Transverse colon (tissue), 4 donors: ENCODE results near the gene ABCC2. TPM values are rescaled to one million over a fixed set of nuclear protein-coding genes. Genes with fewer than 3 reads are reported as not detected.

Source experiments
- DNase-seq: peaks from one replicate; pipeline ENCODE4 v3.0.0-alpha.2; 2019
- H3K27ac ChIP-seq, 4 donors: fragments of 200-600 bp; sonication (generic); 2 replicates each; pipeline ENCODE4 v1.5.1; 2016 to 2018; ENCODE audit warnings: inconsistent platforms in 4 of 4
- H3K27me3 ChIP-seq: fragments of 200-600 bp; sonication (generic); 2 replicates; pipeline ENCODE4 v1.5.1; 2017; ENCODE audit warnings: inconsistent platforms
- H3K36me3 ChIP-seq, 4 donors: fragments of 200-600 bp; sonication (generic); 2 replicates each; pipeline ENCODE4 v1.5.1; 2017 to 2019; ENCODE audit warnings: inconsistent platforms in 4 of 4
- H3K4me1 ChIP-seq, 4 donors: fragments of 200-600 bp; sonication (generic); 2 replicates each; pipeline ENCODE4 v1.5.1; 2017 to 2020; ENCODE audit warnings: inconsistent platforms in 4 of 4
- H3K4me3 ChIP-seq, 4 donors: fragments of 200-600 bp; sonication (generic); 1 replicate in 1 of 4; 2 replicates in 3 of 4; pipeline versions ENCODE4 v1.5.1 to v1.6.1; 2017 to 2019; ENCODE audit warnings: inconsistent platforms in 4 of 4
- H3K9me3 ChIP-seq, 2 donors: fragments of 200-600 bp; sonication (generic); 2 replicates each; pipeline ENCODE4 v1.5.1; 2017 to 2019; ENCODE audit warnings: inconsistent platforms in 2 of 2
- EP300 ChIP-seq: sonication (generic); formaldehyde crosslinking; IDR thresholded peaks from one replicate; pipeline ENCODE4 v1.6.1; 2017; ENCODE audit warnings: antibody characterized with exemption, low read depth
- POLR2A ChIP-seq: fragments of 450-650 bp; IDR thresholded peaks from one replicate; pipeline ENCODE4 v1.6.1; 2016; ENCODE audit warnings: antibody characterized with exemption, mild to moderate bottlenecking, moderate library complexity
- POLR2AphosphoS5 ChIP-seq, 3 donors: sonication (generic); formaldehyde crosslinking; IDR thresholded peaks; one replicate each; pipeline ENCODE4 v1.6.1; 2016; ENCODE audit warnings: antibody characterized with exemption in 3 of 3
- WGBS, 2 donors: methylation state at CpG; one replicate each; pipeline ENCODE4 v1.1.5; 2018; ENCODE audit warnings: low coverage in 1 of 2; 5-methylcytosine and 5-hydroxymethylcytosine counted together
- in situ Hi-C, 4 donors: fragments of 200-750 bp; cut with MboI; loops; one replicate each; pipeline versions ENCODE4 v1.15.0 to v1.15.1; 2017; ENCODE audit warnings: low sequenced_read_pairs in 3 of 4, low pct_ligation_motif_present in 1 of 4, low pct_unique_long_range_greater_than_20kb in 1 of 4
- intact Hi-C: fragments of 100-400 bp; cut with DNase I; formaldehyde crosslinking; loops from one replicate; pipeline ENCODE4 v1.15.1; 2023; ENCODE audit warnings: low total_unique reads
- total RNA-seq, 4 donors: library from RNA; depleted of rRNA; stranded (reverse); fragments of >200 nt; gene quantifications; one replicate each; pipeline ENCODE4 v1.1.0, GENCODE V29; 2016
- TF ChIP-seq, protein P1 (sequence below), 5 experiments: fragments of 200-600 bp in 3 of 5; fragments of 450-650 bp in 2 of 5; sonication (generic) in 3 of 5; IDR thresholded peaks; 1 replicate in 2 of 5; 2 replicates in 3 of 5; pipeline ENCODE4 v1.5.1; 2016 to 2017; ENCODE audit warnings: antibody characterized with exemption in 5 of 5, inconsistent platforms in 3 of 5, mild to moderate bottlenecking in 2 of 5, moderate library complexity in 1 of 5

ABCC2 gene
- total RNA-seq, 4 donors from 2014 or later, result 0.75 to 2.7 (median 1.5) TPM

DNA sequence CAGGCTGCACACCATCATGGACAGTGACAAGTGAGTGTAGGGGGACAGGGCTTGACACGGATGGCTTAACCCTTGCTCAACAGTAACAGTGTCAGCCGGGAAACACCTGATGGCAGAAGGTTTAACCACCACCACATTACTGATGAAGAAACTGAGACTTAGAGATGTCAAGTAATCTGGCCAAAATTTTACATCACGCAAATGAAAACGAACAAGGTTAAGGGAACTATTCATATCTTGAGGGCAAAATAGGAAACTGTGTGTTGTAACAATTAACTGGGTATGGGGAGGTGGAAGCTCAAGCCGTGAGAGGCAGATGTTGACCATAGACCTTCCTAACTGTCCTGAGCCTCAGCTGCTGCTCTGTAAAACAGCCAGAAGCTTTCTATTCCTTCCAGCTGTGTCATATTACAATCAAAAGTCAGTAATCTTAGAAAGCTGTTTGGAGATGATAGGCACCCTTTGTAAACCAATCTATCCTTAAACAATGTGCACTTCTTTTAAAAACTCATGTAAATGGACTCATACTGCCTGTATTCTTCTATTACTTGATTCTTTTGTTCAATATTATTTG is 68.4 kb downstream of the ABCC2 start:
- H3K36me3 ChIP-seq, result no peaks in the 10 kb centered on the region
- TF ChIP-seq POLR2AphosphoS5 (IDR thresholded peaks at IDR 0.05), result no peak
- TF ChIP-seq POLR2A, result no peak
- TF ChIP-seq, protein P1, sequence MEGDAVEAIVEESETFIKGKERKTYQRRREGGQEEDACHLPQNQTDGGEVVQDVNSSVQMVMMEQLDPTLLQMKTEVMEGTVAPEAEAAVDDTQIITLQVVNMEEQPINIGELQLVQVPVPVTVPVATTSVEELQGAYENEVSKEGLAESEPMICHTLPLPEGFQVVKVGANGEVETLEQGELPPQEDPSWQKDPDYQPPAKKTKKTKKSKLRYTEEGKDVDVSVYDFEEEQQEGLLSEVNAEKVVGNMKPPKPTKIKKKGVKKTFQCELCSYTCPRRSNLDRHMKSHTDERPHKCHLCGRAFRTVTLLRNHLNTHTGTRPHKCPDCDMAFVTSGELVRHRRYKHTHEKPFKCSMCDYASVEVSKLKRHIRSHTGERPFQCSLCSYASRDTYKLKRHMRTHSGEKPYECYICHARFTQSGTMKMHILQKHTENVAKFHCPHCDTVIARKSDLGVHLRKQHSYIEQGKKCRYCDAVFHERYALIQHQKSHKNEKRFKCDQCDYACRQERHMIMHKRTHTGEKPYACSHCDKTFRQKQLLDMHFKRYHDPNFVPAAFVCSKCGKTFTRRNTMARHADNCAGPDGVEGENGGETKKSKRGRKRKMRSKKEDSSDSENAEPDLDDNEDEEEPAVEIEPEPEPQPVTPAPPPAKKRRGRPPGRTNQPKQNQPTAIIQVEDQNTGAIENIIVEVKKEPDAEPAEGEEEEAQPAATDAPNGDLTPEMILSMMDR (IDR thresholded peaks at IDR 0.05), result no peak
- TF ChIP-seq EP300, result no peak
- no peak overlapping the region for H3K27ac ChIP-seq
- intact Hi-C loops (no loop called here), in situ Hi-C loops (loop anchor here in 2 of 4 donors (10.0 kb wide), 1 partner anchor 194 kb away; no protein-coding TSS in a partner anchor)
- no peak for DNase-seq
- H3K4me3 ChIP-seq, result no peak overlapping the region
- H3K27me3 ChIP-seq, result no peaks in the 10 kb centered on the region
- WGBS, 2 donors, result 66 to 90% methylated on average over 2 to 5 of the region's 5 CpGs
- peaks cover 3 to 19% (median 6%) of the 10 kb centered on the region in 4 donors for H3K4me1 ChIP-seq
- H3K9me3 ChIP-seq, result no peaks in the 10 kb centered on the region

DNA sequence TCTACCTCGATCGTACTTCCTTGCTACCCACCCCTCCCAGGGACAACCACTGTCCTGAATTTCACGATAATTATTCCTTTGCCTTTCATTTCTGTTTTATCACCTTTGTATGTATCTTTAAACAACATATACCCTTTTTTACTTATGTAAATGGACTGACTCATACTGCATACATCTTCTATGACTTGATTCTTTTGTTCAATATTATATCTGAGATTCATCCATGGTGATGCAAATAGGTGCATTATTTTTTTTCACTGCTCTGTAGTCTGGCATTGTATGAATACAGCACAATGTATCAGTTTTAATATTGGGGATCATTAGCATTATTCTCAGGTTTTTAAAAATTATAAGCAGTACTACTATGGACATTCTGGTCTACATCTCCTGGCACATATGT is 69.4 kb downstream of the ABCC2 start:
- Histone ChIP-seq H3K27ac (no peak overlapping the region), H3K36me3 (no peaks in the 10 kb centered on the region), H3K4me1 (peaks cover 0 to 13% (median 4%) of the 10 kb centered on the region in 4 donors), H3K9me3 (no peaks in the 10 kb centered on the region), H3K4me3 (no peak overlapping the region), H3K27me3 (no peaks in the 10 kb centered on the region)
- 98 to 100% methylated on average over 3 of the region's 3 CpGs for WGBS, 2 donors
- in situ Hi-C loops (loop anchor here in 2 of 4 donors (10.0 kb wide), 1 partner anchor 193 kb away; no protein-coding TSS in a partner anchor), intact Hi-C loops (no loop called here)
- DNase-seq, result no peak
- TF ChIP-seq EP300 (no peak), POLR2A (no peak), POLR2AphosphoS5 (IDR thresholded peaks at IDR 0.05) (no peak)
- TF ChIP-seq, protein P1 (IDR thresholded peaks at IDR 0.05), result no peak

DNA sequence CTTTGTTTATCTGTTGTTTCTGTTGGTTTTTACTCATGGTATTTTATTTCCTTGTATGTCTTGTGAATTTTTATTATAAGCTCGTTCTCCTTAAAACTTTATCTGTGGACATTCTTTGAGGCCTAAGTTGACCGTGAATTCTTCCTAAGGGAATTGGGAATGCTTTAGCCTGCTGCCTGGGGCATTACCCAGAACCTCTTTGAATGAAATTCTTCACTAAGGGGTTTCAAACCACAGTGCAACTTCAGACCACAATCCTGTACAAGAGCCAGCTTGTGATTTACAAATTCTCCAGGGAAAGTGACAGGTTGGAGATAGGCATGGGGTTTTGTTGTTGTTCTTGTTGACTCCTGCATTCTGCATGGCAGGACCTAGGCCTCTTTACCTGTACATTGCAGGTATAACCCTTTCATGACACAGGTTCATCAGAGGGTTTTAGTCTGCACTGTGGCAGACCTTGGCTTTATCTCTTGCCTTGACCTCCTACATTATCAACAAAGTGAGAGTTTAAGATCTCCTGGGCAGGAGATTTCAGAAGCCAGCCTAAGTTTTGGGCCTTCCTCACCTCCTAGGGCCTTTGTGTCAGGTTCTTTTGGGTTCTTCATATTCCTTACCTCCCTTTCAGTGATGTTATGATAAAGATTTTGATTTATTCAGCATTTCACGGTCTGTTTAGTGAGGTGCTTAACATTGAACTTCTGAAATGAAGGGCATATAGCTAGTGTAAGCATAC is 70.2 kb downstream of the ABCC2 start:
- 83 to 94% methylated on average over 3 of the region's 3 CpGs for WGBS, 2 donors
- intact Hi-C loops, result no loop called here

DNA sequence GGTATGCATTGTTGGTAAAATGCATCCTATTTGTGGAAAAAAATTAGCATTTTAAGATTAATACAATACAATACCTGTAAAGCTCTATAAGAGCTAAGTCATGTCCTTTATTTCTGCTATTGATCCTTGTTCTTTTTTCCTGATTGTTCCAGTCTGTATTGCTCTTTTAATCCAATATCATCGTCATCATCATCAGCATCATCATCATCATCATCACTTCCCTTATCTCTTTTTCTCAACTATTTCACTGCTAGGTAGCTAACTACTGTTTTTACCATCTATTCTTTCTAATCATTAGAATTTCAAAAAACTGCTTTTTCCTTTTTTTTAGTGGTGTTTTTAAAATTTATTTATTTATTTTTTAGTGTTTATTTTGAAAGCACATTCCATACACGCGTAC is 71.2 kb downstream of the ABCC2 start:
- WGBS, 2 donors, result 76 to 100% methylated on average over 3 of the region's 3 CpGs
- DNase-seq, result no peak
- no peak overlapping the region for H3K27ac ChIP-seq
- H3K36me3 ChIP-seq, result no peaks in the 10 kb centered on the region
- no peak overlapping the region for H3K4me3 ChIP-seq
- H3K4me1 ChIP-seq, result peaks cover 0 to 13% (median 4%) of the 10 kb centered on the region in 4 donors
- intact Hi-C loops (no loop called here), in situ Hi-C loops (loop anchor here in 2 of 4 donors (10.0 kb wide), 1 partner anchor 191 kb away; no protein-coding TSS in a partner anchor)
- H3K27me3 ChIP-seq, result no peaks in the 10 kb centered on the region
- TF ChIP-seq POLR2A (no peak), POLR2AphosphoS5 (IDR thresholded peaks at IDR 0.05) (no peak)
- H3K9me3 ChIP-seq, result no peaks in the 10 kb centered on the region

More for the DNA sequence above, 70.2 kb downstream of the ABCC2 start:
- no peaks in the 10 kb centered on the region for H3K36me3 ChIP-seq
- no peak overlapping the region for H3K27ac ChIP-seq
- peaks cover 0 to 13% (median 4%) of the 10 kb centered on the region in 4 donors for H3K4me1 ChIP-seq
- TF ChIP-seq POLR2AphosphoS5 (IDR thresholded peaks at IDR 0.05) (no peak), POLR2A (no peak), EP300 (no peak)
- TF ChIP-seq, protein P1 (IDR thresholded peaks at IDR 0.05), result no peak
- no peak overlapping the region for H3K4me3 ChIP-seq
- in situ Hi-C loops, result loop anchor here in 2 of 4 donors (10.0 kb wide), 1 partner anchor 192 kb away; no protein-coding TSS in a partner anchor
- DNase-seq, result no peak
- no peaks in the 10 kb centered on the region for H3K9me3 ChIP-seq
- H3K27me3 ChIP-seq, result no peaks in the 10 kb centered on the region
